BLaER1 treated with 17β-estradiol and CSF1 and Interleukin-3, amounts not matched to agents 10 nM and 100 nM (cell line): ENCODE measurements around the gene TMEM95.

Source experiments
- H3K27ac ChIP-seq, 11 experiments: shearing (Covaris generic); formaldehyde crosslinking; 2 replicates each; pipeline ENCODE4 v1.8.1; 2022
- H3K27me3 ChIP-seq, 11 experiments: shearing (Covaris generic); formaldehyde crosslinking; 2 replicates each; pipeline ENCODE4 v1.8.1; 2022
- H3K36me3 ChIP-seq, 11 experiments: shearing (Covaris generic); formaldehyde crosslinking; 2 replicates each; pipeline ENCODE4 v1.8.1; 2022
- H3K4me1 ChIP-seq, 10 experiments: shearing (Covaris generic); formaldehyde crosslinking; 2 replicates each; pipeline ENCODE4 v1.8.1; 2022
- H3K4me2 ChIP-seq, 11 experiments: shearing (Covaris generic); formaldehyde crosslinking; 2 replicates each; pipeline ENCODE4 v1.8.1; 2022
- H3K4me3 ChIP-seq, 10 experiments: shearing (Covaris generic); formaldehyde crosslinking; 2 replicates each; pipeline ENCODE4 v1.8.1; 2022
- H3K9ac ChIP-seq, 11 experiments: shearing (Covaris generic); formaldehyde crosslinking; 2 replicates each; pipeline ENCODE4 v1.8.1; 2022
- H3K9me3 ChIP-seq, 11 experiments: shearing (Covaris generic); formaldehyde crosslinking; replicated peaks in 1 of 11; 2 replicates each; pipeline ENCODE4 v1.8.1; 2022
- H4K20me1 ChIP-seq, 11 experiments: shearing (Covaris generic); formaldehyde crosslinking; 2 replicates each; pipeline ENCODE4 v1.8.1; 2022
- Cebpa-rat ChIP-seq, 11 experiments: shearing (Covaris generic); IDR thresholded peaks; 2 replicates each; pipeline ENCODE4 v1.8.1; 2022

TMEM95 gene

DNA sequence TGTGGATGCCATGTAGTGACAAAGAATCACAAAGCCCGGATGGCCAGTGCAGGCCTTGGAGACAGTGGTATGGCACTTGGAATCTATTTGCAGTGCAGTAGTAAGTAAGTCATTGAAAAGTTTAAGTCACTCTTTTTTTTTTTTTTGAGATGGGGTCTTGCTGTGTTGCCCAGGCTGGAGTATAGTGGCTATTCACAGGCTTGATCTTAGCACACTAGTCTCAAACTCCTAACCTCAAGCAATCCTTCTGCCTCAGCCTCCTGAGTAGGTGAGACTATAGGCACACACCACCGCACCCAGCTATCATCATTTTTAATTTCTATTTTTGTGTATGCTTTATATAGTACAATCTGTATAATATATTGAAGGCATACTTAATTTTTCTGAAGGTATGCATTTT, 43.7 kb downstream of the TMEM95 start:
- peaks cover 0 to 7% (median 0%) of the 10 kb centered on the region in 11 experiments; a peak in 2 of 22 replicates for H4K20me1 ChIP-seq
- H3K4me1 ChIP-seq = peaks cover 17 to 35% (median 25%) of the 10 kb centered on the region in 10 experiments
- no peaks in the 10 kb centered on the region for H3K9me3 ChIP-seq
- H3K4me3 ChIP-seq = no peak overlapping the region
- TF ChIP-seq Cebpa-rat (IDR thresholded peaks at IDR 0.05) = no peak
- no peaks in the 10 kb centered on the region; a peak in 2 of 22 replicates for H3K36me3 ChIP-seq
- no peak overlapping the region for H3K9ac ChIP-seq
- H3K27me3 ChIP-seq = no peaks in the 10 kb centered on the region
- H3K4me2 ChIP-seq = no peak overlapping the region
- H3K27ac ChIP-seq = no peak overlapping the region

DNA sequence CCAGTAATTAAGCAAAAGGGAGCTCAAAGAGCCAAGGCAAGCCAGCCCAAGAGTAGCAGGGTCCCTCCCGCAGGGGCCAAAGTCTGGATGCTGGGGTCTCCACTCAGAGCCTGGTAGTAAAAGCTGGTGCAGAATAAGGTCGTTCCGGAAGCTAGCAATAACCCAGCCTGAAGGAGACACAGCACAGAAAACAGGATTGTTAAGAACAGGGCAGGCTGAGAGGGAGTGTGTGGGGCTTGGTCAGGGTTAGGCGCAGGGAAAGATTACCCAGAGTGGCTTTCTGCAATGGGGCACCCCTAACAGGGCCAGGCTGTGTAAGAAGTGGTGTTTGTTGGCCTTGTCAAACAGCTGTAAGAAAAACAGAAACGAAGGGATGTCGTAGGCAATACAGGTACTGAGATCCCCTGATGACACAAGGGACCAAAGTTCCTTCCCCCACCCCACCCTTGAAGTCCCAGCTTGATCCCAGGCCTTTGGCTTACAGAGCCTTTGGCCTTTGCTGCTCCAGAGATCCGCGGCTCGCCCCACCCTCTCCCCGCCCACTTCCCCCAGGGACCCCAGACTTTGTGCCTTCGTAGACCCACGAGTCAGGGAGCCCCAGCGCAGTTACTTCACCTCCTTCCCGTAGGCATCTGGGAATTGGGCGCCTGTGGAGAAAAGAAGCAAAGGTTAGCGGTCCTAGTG, 48.2 kb downstream of the TMEM95 start:
- no peaks in the 10 kb centered on the region for H3K9me3 ChIP-seq
- H3K4me3 ChIP-seq = peak overlapping the region; percentile 63 to 82 (median 78)
- H4K20me1 ChIP-seq = peaks cover 0 to 12% (median 0%) of the 10 kb centered on the region in 11 experiments; a peak in 2 of 22 replicates
- peaks cover 21 to 44% (median 31%) of the 10 kb centered on the region in 10 experiments for H3K4me1 ChIP-seq
- peak overlapping the region; percentile 26 to 83 (median 76); a peak in 21 of 22 replicates for H3K27ac ChIP-seq
- no peaks in the 10 kb centered on the region; a peak in 2 of 22 replicates for H3K36me3 ChIP-seq
- no peaks in the 10 kb centered on the region for H3K27me3 ChIP-seq
- peak overlapping the region; percentile 80 to 96 (median 92) for H3K4me2 ChIP-seq
- peak overlapping the region; percentile 76 to 87 (median 83) for H3K9ac ChIP-seq
- TF ChIP-seq Cebpa-rat (IDR thresholded peaks at IDR 0.05) = no peak

DNA sequence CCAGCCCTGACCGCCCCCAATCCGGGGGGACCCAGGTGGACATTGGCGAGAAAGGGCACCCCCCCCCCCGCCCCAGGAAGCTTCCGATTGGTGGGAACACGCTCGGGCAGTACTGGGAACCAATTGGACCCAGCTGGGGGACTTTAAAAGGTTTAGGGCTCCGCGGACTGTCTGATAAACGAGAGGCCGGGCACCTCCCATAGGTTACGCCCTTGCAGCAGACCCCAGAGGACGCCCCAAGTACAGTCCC, 48.7 kb downstream of the TMEM95 start:
- H4K20me1 ChIP-seq = peaks cover 0 to 12% (median 0%) of the 10 kb centered on the region in 11 experiments; a peak in 2 of 22 replicates
- no peak for TF ChIP-seq Cebpa-rat (IDR thresholded peaks at IDR 0.05)
- peak overlapping the region; percentile 63 to 82 (median 78) for H3K4me3 ChIP-seq
- H3K27me3 ChIP-seq = no peaks in the 10 kb centered on the region
- peaks cover 21 to 44% (median 31%) of the 10 kb centered on the region in 10 experiments for H3K4me1 ChIP-seq
- H3K9me3 ChIP-seq = no peaks in the 10 kb centered on the region
- H3K36me3 ChIP-seq = peaks cover 0 to 4% (median 3%) of the 10 kb centered on the region in 11 experiments; a peak in 10 of 22 replicates
- peak overlapping the region; percentile 76 to 87 (median 83) for H3K9ac ChIP-seq
- H3K4me2 ChIP-seq = peak overlapping the region; percentile 80 to 96 (median 92)
- H3K27ac ChIP-seq = peak overlapping the region; percentile 26 to 83 (median 76); a peak in 21 of 22 replicates

DNA sequence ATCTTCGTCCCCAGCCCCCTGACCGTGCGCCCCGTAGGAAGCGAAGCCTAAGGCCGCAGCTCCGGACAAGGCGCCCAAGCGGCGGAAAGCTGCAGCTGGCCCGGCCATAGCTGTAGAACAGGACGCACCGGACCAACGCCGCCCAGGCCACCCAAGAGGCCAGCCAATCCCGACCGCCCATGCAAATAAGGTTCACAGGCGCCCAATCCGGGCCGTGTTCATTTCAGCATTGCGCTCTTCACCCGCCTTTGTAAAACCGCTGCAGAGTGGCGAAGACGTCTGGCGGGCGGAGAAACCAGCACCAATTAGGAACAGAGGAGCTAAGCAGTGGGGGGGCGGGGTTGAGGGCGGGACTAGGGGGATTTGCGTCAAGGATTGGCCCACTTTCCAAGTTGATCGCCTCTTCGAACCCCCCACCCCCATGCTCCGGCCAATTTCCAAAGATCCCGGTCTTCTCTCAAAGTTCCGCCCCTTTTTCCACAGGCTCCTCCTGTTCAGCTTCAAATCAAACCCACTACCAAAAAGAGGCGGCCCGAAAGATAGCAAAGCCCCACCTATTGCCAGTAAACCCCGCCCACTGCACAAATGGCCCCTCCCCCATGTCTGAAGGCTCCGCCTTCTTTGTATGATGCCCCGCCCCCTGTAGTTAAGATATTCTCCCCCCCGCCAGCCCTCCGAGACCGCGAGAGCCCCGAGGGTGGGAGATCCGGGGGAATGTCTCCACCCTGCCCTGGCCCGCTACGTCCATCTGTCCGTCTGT, 49.2 kb downstream of the TMEM95 start, which contains the start of gene TMEM256:
Gene TMEM256 (minus strand): TSS at position 121 of the 760 bp plus-strand sequence. CDS start 13 bp downstream, at position 108.
- H3K36me3 ChIP-seq = peaks cover 0 to 10% (median 8%) of the 10 kb centered on the region in 11 experiments; a peak in 11 of 22 replicates
- peak within 1 kb of the TSS; percentile 63 to 83 (median 77); a peak in 21 of 22 replicates for H3K27ac ChIP-seq
- peak within 1 kb of the TSS; percentile 76 to 87 (median 83) for H3K9ac ChIP-seq
- H4K20me1 ChIP-seq = peaks cover 0 to 12% (median 0%) of the 10 kb centered on the region in 11 experiments; a peak in 2 of 22 replicates
- H3K4me1 ChIP-seq = peaks cover 21 to 44% (median 31%) of the 10 kb centered on the region in 10 experiments
- H3K9me3 ChIP-seq = no peaks in the 10 kb centered on the region
- H3K27me3 ChIP-seq = no peaks in the 10 kb centered on the region
- peak within 1 kb of the TSS; percentile 92 to 97 (median 95) for H3K4me2 ChIP-seq
- TF ChIP-seq Cebpa-rat (IDR thresholded peaks at IDR 0.05) = no peak
- peak within 1 kb of the TSS; percentile 63 to 82 (median 78) for H3K4me3 ChIP-seq

DNA sequence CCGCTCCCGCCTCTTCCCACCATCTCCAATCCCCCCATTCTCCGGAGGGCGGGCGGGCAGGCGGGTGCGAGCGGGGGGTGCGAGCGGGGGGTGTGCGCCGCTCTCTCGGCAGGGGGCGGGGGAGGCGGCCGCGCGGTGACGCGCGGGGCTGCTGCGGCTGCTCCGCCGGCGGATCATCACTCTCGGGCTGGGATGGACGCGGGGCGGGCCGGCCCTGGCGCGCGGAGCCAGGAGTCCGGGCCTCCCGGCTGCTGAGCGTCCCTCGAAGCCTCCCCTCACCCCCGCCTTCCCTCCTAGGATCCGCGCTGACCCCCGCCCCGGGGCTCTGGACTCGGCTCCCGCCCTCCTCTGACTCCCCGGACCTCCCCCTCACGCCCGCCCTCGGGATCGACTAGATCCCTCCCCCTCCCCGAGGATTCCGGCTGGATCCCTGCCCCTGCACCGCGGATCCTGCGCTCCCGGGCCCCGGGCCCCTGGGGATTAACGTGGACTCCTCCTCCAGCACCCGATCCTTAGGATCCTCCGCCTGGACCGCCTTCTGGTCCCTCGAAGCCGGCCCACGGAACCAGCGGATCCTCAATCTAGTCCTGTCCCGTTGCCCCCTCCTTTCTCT, 49.9 kb downstream of the TMEM95 start:
- no peaks in the 10 kb centered on the region for H3K9me3 ChIP-seq
- H4K20me1 ChIP-seq = peaks cover 0 to 12% (median 0%) of the 10 kb centered on the region in 11 experiments; a peak in 2 of 22 replicates
- H3K36me3 ChIP-seq = peaks cover 0 to 16% (median 14%) of the 10 kb centered on the region in 11 experiments; a peak in 13 of 22 replicates
- H3K27me3 ChIP-seq = no peaks in the 10 kb centered on the region
- H3K4me3 ChIP-seq = peak overlapping the region; percentile 63 to 82 (median 78)
- peak overlapping the region; percentile 73 to 87 (median 83) for H3K9ac ChIP-seq
- peaks cover 21 to 44% (median 31%) of the 10 kb centered on the region in 10 experiments for H3K4me1 ChIP-seq
- no peak for TF ChIP-seq Cebpa-rat (IDR thresholded peaks at IDR 0.05)
- H3K27ac ChIP-seq = peak overlapping the region; percentile 63 to 83 (median 73); a peak in 20 of 22 replicates
- H3K4me2 ChIP-seq = peak overlapping the region; percentile 92 to 97 (median 95)

DNA sequence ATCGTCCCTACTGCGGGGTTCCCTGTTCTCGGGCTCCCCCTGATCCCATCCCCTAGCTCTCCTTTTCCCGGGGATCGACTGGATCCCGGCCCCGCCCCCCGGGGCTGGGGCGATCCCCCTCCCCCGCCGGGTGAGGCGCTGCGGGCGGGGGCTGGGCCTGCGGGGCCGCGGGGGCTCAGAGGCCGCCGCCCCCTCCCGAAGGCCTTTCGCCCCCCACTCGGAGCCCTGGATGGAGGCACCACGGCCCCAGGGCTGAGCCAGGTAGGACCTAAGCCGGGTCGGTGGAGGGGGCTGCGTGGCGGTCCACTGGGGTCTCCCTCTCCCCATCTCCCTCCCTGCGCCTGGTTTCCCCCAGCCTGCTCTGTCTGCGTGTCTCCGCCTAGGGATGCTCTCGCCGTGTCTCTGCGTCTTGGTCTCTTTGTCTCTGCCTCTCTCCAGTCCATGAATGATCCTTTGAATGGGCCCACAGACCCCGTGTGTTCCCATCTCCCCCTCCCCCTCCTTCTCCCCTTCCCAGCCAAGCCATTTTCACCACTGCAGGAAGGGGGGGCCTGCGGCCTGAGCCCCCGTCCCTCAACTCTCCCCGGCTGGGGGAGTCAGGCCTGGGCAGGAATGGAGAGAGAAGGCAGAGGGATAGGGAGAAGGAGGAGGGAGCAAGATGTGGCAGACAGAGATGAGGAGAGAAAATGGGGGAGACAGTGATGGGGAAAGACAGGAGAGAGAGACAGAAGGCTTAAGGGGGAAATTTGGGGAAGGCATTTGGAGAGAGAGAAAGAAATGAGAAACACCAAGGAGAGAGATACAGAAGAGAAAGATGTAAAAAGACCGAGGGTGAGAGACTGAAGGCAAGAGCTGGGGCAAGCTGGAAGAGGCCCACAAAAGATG, 50.6 kb downstream of the TMEM95 start:
- Histone ChIP-seq H3K9me3 (no peaks in the 10 kb centered on the region), H4K20me1 (peaks cover 0 to 12% (median 0%) of the 10 kb centered on the region in 11 experiments; a peak in 2 of 22 replicates), H3K4me3 (peak overlapping the region; percentile 63 to 82 (median 78)), H3K4me2 (peak overlapping the region; percentile 92 to 97 (median 95)), H3K9ac (peak overlapping the region; percentile 73 to 87 (median 83)), H3K4me1 (peaks cover 21 to 44% (median 31%) of the 10 kb centered on the region in 10 experiments), H3K36me3 (peaks cover 0 to 24% (median 18%) of the 10 kb centered on the region in 11 experiments; a peak in 14 of 22 replicates), H3K27ac (peak overlapping the region; percentile 63 to 83 (median 73); a peak in 20 of 22 replicates), H3K27me3 (no peaks in the 10 kb centered on the region)
- TF ChIP-seq Cebpa-rat (IDR thresholded peaks at IDR 0.05) = no peak

DNA sequence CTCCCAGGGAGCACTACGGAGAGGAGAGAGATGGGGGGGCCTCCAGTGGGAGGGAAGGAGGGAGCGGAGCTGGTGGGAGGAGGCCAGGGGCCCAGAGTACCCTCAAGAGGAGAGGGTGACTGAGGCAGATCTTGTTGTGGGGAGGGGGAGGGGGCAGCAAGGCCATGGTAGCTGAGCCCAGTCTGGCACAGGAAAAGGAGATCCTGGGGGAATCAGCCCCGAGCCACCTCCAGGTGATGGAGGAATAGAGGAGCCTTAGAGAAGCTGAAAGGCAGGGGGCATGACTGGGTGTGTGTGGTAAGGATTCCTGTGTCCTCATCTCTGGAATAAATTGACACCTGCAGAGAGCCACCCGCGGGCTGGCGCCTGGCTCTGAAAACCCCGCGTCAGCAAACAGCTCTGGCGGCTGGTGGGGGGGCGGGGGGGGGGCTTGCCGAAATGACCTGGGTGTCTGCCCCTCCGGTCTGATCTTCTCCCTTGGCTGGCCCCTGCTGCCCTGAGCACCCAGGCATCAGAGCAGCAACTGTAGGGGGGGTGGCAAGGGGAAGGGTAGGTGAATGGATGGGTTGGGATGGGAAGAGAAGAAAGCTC, 51.4 kb downstream of the TMEM95 start:
- Histone ChIP-seq H3K9ac (peak overlapping the region in 7 of 11 experiments; percentile 83 to 87 (median 84); a peak in 7 of 22 replicates), H3K27ac (0 out of 22 replicates have a peak overlapping the region, but pooled peaks of 1 of the 11 experiments have one; percentile 83), H3K9me3 (no peaks in the 10 kb centered on the region), H4K20me1 (peaks cover 0 to 12% (median 0%) of the 10 kb centered on the region in 11 experiments; a peak in 2 of 22 replicates), H3K36me3 (peaks cover 0 to 30% (median 18%) of the 10 kb centered on the region in 11 experiments; a peak in 14 of 22 replicates), H3K27me3 (no peaks in the 10 kb centered on the region), H3K4me2 (peak overlapping the region in 10 of 11 experiments; percentile 92 to 97 (median 95); a peak in 21 of 22 replicates), H3K4me1 (peaks cover 21 to 44% (median 31%) of the 10 kb centered on the region in 10 experiments), H3K4me3 (peak overlapping the region in 8 of 10 experiments; percentile 71 to 82 (median 78); a peak in 4 of 20 replicates)
- no peak for TF ChIP-seq Cebpa-rat (IDR thresholded peaks at IDR 0.05)
